ENCODE measurements around the gene MBD2. TPM values are rescaled to one million over a fixed set of nuclear protein-coding genes. Genes with fewer than 3 reads are reported as not detected.
"Not testable (repeated sequence)": the region's sequence is repeated elsewhere in the genome, so short reads cannot be mapped to it uniquely, and the experiment has no call there.

MBD2 gene
- total and polyA plus RNA-seq, 2 donors (not counting 1 experiment from before 2014, with no cell fraction given): 53.0 to 134 TPM

DNA sequence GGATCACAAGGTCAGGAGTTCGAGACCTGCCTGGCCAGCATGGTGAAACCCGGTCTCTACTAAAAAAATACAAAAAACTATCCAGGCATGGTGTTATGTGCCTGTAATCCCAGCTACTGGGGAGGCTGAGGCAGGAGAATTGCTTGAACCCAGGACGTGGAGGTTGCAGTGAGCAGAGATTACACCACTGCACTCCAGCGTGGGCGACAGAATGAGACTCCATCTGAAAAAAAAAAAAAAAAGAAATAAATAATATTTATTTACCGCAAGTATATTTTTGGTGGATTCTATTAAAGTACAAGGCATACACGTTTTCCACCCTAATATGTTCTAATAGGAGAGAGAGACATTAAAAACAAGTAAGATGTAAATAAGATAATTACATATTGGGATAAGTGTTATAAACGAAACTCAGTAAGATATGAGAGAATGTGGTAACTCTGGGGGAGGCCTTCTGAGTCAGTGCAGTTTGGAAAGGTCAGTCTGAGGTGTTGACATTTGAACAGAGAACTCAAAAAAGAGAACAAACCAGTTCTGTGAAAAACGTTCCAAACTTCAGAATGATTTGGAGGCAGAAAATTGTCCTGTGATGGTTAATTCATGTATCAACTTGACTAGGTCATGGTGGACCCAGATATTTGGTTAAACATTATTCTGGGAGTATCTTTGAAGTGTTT, 36.1 kb upstream of the MBD2 start:
- CTCF ChIA-PET: interaction anchor here (0.6 to 2.5 kb wide), 5 partner anchors 10 to 37 kb away, joined by 3 to 11 read pairs (median 5); partner anchors contain the start of genes MBD2 and POLI
- H3K4me2 ChIP-seq (replicated peaks; ENCODE audit: low read depth, low read length, poor library complexity, severe bottlenecking): no peak overlapping the region
- H3K4me3 ChIP-seq (ENCODE audit: control extremely low read depth in 1 of 5, extremely low read depth in 1 of 5, insufficient read depth in 1 of 5, low read depth in 2 of 5, low read length in 4 of 5): no peak overlapping the region
- no peaks in the 10 kb centered on the region for H4K20me1 ChIP-seq (ENCODE audit: control insufficient read depth, insufficient read depth, low read length, poor library complexity, severe bottlenecking)
- WGBS (ENCODE audit: insufficient coverage): 50% methylated on average over 1 of the region's 9 CpGs
- POLR2A ChIA-PET: no interaction called here
- intact Hi-C loops (cut with micrococcal nuclease): no loop called here
- TF ChIP-seq, protein P1, sequence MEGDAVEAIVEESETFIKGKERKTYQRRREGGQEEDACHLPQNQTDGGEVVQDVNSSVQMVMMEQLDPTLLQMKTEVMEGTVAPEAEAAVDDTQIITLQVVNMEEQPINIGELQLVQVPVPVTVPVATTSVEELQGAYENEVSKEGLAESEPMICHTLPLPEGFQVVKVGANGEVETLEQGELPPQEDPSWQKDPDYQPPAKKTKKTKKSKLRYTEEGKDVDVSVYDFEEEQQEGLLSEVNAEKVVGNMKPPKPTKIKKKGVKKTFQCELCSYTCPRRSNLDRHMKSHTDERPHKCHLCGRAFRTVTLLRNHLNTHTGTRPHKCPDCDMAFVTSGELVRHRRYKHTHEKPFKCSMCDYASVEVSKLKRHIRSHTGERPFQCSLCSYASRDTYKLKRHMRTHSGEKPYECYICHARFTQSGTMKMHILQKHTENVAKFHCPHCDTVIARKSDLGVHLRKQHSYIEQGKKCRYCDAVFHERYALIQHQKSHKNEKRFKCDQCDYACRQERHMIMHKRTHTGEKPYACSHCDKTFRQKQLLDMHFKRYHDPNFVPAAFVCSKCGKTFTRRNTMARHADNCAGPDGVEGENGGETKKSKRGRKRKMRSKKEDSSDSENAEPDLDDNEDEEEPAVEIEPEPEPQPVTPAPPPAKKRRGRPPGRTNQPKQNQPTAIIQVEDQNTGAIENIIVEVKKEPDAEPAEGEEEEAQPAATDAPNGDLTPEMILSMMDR (IDR thresholded peaks at IDR 0.05): no peak
- TF ChIP-seq EZH2 (IDR thresholded peaks at IDR 0.05; ENCODE audit: borderline replicate concordance, insufficient read depth, low read depth, low read length, poor library complexity, severe bottlenecking): no peak
- H3K27me3 Mint-ChIP-seq: no peaks in the 10 kb centered on the region
- no peak for DNase-seq
- peak overlapping the region; percentile 49 for H2AFZ ChIP-seq (ENCODE audit: insufficient read depth, low read depth, low read length, poor library complexity, severe bottlenecking)
- H3K36me3 ChIP-seq (replicated peaks in 1 of 2; ENCODE audit: control extremely low read depth in 1 of 2, control insufficient read depth in 1 of 2, extremely low read depth in 1 of 2, insufficient read depth in 2 of 2, low read length in 1 of 2): no peaks in the 10 kb centered on the region
- peaks cover 20 to 29% of the 10 kb centered on the region in 2 donors for H3K4me1 ChIP-seq (ENCODE audit: control insufficient read depth in 2 of 2, insufficient read depth in 2 of 2, low read length in 2 of 2)
- H3K9me3 ChIP-seq (ENCODE audit: control extremely low read depth in 1 of 3, control insufficient read depth in 2 of 3, insufficient read depth in 1 of 3, low read length in 2 of 3): no peaks in the 10 kb centered on the region
- H3K79me2 ChIP-seq (ENCODE audit: control insufficient read depth, insufficient read depth, low read length): no peaks in the 10 kb centered on the region
- no peaks in the 10 kb centered on the region for H3K27me3 ChIP-seq (replicated peaks in 1 of 4; ENCODE audit: control extremely low read depth in 1 of 4, control insufficient read depth in 3 of 4, insufficient read depth in 4 of 4, low read length in 3 of 4)
- peaks cover 44% of the 10 kb centered on the region for H3K4me1 Mint-ChIP-seq
- H3K27ac Mint-ChIP-seq: peak overlapping the region; percentile 51
- peak overlapping the region; percentile 38 for H3K4me3 Mint-ChIP-seq
- peak; percentile 53 for ATAC-seq (ENCODE audit: low read depth)
- peak overlapping the region in 1 of 2 donors; percentile 88 for H3K27ac ChIP-seq (ENCODE audit: low read length in 2 of 2)
- H3K9ac ChIP-seq (ENCODE audit: low read length): no peak overlapping the region
- no peaks in the 10 kb centered on the region for H3K9me3 Mint-ChIP-seq (ENCODE audit: insufficient read depth)

DNA sequence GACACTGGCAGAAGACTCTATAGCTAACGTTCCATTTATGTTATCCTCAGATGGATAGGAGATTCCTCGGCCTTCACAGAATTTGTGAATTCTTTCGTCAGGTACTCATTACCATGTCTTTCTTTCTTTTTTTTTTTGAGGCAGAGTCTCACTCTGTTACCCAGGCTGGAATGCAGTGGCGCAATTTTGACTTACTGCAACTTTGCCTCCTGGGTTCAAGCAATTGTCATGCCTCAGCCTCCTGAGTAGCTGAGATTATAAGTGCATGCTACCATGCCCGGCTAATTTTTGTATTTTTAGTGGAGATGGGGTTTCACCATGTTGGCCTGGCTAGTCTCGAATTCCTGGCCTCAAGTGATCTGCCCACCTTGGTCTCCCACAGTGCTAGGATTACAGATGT, 33.3 kb upstream of the MBD2 start:
- DNase-seq; H2AFZ ChIP-seq (ENCODE audit: insufficient read depth, low read depth, low read length, poor library complexity, severe bottlenecking); H3K27me3 ChIP-seq (replicated peaks in 1 of 4; ENCODE audit: control extremely low read depth in 1 of 4, control insufficient read depth in 3 of 4, insufficient read depth in 4 of 4, low read length in 3 of 4); H3K4me2 ChIP-seq (replicated peaks; ENCODE audit: low read depth, low read length, poor library complexity, severe bottlenecking); H3K4me3 Mint-ChIP-seq; CTCF ChIA-PET; H3K4me3 ChIP-seq (ENCODE audit: control extremely low read depth in 1 of 5, extremely low read depth in 1 of 5, insufficient read depth in 1 of 5, low read depth in 2 of 5, low read length in 4 of 5); H3K9me3 ChIP-seq (ENCODE audit: control extremely low read depth in 1 of 3, control insufficient read depth in 2 of 3, insufficient read depth in 1 of 3, low read length in 2 of 3); H3K79me2 ChIP-seq (ENCODE audit: control insufficient read depth, insufficient read depth, low read length); POLR2A ChIA-PET; H3K9me3 Mint-ChIP-seq (ENCODE audit: insufficient read depth); H4K20me1 ChIP-seq (ENCODE audit: control insufficient read depth, insufficient read depth, low read length, poor library complexity, severe bottlenecking); H3K36me3 ChIP-seq (replicated peaks in 1 of 2; ENCODE audit: control extremely low read depth in 1 of 2, control insufficient read depth in 1 of 2, extremely low read depth in 1 of 2, insufficient read depth in 2 of 2, low read length in 1 of 2); H3K27me3 Mint-ChIP-seq; ATAC-seq (ENCODE audit: low read depth); H3K9ac ChIP-seq (ENCODE audit: low read length); intact Hi-C loops (cut with micrococcal nuclease); H3K27ac Mint-ChIP-seq; H3K27ac ChIP-seq (ENCODE audit: low read length in 2 of 2): not testable (repeated sequence)
- 98% methylated on average over 5 of the region's 6 CpGs for WGBS (ENCODE audit: insufficient coverage)
- peaks cover 16 to 22% of the 10 kb centered on the region in 2 donors for H3K4me1 ChIP-seq (ENCODE audit: control insufficient read depth in 2 of 2, insufficient read depth in 2 of 2, low read length in 2 of 2)
- peaks cover 25% of the 10 kb centered on the region for H3K4me1 Mint-ChIP-seq
